ENCODE measurements around the gene PRKG2.

PRKG2 gene

DNA sequence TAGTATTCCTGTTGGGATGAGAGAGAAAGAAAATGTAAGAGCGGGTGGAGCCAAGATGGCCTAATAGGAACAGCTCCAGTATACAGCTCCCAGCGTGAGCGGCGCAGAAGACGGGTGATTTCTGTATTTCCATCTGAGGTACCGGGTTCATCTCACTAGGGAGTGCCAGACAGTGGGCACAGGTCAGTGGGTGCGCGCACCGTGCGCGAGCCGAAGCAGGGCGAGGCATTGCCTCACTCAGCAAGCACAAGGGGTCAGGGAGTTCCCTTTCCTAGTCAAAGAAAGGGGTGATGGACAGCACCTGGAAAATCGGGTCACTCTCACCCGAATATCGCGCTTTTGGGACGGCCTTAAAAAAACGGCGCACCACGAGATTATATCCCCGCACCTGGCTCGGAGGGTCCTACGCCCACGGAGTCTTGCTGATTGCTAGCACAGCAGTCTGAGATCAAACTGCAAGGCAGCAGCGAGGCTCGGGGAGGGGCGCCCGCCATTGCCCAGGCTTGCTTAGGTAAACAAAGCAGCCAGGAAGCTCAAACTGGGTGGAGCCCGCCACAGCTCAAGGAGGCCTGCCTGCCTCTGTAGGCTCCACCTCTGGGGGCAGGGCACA, 61.2 kb downstream of the PRKG2 start:
- DNase-seq: peak in 3 of 5 experiments; percentile 6 to 38 (median 7)

DNA sequence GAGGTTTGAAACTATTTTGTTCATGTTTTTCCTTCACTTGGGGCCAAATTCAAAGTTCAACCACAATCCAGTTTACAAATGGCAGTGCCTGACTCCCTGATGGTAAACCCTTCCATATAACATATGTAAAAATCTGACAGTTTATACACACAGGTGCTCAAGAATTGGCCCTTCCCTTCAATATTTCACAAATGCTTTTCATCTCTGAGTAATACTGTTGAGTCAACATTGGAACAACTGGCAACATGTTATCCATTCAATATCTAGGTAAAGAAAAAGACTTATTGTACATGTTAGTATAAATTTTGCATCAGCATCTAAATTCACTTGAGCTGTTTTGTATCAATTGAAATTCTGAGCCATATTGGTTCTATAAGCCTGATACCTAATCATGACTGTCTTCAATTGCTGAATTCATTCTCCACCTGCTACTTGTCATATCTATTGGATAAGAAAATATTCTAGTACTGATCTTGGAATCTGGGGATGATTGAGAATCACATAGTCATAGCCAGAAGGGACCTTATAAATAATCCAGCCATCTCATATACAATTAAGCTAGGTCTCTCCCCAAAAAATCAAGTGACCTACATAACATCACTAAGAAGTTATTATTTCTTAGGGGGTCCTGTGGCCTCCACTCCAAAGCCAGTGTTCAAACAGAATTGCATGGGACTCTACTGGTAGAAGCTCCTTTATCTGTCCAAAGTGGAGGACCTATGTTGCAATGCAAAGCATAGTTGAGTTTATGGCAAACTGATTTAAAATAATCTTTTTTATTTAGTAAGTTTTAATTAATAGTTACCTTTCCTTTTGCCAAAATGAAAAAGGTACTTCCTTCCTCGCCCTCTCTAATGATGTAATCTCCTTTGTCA, 61.9 kb downstream of the PRKG2 start:
- DNase-seq: no peak

DNA sequence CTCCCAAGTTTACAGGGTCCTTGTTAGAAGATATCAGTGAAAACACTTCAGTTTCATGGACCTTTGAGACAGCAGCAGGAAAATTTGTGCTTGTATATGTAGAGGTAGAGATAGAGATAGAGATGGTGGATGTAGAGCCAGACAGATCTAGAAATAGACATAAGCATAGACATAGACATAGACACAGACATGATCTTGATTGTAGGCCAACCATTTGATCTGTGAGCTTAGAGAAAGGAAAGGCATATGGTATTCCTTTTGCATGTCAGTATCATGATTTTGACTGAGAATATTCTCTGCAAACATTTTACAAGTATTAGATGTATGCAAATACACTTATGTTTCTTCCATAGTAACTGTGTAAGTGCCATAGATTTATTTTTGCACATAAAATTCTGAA, 65.0 kb downstream of the PRKG2 start:
- DNase-seq: no peak

DNA sequence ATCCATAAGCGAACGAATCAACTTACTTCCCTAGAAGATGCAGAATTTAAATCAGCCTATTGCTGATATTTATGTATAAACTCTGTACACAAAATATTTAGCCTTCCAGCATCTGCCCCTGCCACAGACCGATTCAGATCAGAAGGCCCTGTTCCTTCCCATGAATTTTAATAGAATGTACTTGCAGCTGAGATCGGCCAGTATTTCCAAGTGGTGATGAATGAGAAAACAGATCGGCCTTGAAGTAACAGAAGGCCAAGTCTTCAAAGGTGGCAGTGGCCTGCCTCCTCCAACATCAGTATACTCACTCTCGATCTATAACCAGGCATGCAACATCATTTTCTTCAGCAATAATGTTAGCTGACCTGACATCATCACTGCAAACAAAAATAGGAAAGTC, 66.4 kb downstream of the PRKG2 start:
- no peak for DNase-seq

DNA sequence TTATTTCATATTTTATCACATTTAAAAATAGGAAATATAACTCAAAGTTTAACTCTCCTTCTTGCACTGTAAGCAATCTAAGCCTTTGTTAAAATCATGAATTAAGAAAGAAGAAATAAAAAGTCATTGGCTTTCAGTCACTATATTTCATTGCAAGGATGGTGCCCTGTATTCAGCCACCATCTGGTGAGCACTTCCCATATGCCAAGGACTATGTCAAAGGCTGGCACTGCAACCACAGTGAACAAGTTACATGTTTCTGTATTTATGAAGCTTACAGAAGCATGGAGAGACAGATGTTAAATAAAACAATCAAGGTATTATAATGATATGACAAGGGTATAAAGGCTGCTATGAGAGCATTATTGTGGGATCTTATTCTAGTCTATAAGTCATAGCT, 68.6 kb downstream of the PRKG2 start:
- DNase-seq: no peak

DNA sequence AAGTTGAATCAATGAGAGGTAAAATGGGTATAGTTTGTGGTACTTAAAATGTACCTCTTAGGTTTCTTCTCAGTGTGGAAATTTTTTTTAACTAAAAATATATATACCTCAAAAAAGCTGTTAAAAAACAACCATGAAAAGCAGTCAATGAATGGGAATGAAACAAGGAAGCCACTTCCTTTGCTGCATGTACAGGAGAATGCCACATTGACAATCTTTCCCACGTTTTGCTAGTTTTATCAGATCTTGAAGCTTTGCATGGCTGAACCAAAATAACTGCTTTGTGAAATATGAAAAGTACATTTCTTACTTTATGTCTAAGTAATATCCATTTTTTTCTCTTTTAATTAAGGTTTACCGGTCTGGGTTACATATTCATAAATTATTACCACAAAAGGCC, 71.8 kb downstream of the PRKG2 start:
- no peak for DNase-seq

DNA sequence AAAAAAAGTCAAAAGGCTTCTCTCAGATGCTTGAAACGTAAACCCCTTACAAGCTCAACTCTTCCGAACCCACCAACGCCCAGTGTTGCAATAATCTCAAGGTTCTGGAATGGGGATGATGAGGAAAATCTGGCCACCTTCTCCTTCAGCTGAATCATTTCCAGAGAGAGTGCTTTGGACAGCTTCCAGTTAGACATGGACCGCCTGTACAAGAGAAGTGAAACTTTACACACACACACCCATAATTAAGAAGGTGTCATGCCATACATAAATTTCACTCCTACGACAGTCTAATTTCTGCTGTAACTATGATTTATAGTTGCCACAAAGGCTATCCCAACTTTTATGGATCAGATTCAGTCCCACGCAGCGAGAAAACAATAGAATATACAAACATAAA, 72.3 kb downstream of the PRKG2 start:
- no peak for DNase-seq

DNA sequence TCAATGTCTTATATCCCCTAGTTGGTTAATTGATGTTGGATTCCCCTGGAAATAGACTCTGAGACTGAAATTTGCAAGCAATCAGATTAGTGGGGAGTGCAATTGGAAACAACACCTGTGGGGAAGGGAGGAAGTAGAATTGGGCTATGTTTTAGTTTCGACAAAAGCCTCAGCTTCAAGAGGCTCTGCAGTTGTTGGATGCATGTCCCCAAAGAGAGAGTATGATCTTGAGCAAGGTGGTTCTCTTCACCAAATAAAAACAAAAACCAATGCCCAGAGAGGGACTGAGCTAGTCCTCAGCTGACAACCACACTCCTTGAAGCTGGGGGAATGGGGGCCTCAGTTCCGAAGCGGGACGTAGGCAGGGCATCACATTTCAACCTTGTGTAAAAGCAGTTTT, 77.1 kb downstream of the PRKG2 start:
- DNase-seq: no peak

DNA sequence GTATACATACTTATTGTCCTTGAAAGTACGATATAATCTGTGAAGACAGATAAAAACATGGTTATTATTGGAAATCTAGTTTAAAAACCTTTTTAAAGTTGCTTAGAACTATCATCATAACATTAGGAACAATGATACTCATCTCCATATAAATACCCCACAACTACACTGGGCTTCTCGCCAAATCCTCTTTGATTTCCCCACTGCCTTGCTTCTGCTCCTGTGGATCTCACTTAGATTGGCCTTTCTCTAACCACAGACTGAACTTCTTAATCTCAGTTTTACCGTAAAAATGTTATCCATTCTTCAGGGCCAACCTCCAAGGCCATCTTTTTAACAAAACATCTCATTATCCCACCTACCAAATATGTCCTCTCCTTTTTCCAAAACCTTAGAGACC, 77.6 kb downstream of the PRKG2 start:
- DNase-seq: no peak

DNA sequence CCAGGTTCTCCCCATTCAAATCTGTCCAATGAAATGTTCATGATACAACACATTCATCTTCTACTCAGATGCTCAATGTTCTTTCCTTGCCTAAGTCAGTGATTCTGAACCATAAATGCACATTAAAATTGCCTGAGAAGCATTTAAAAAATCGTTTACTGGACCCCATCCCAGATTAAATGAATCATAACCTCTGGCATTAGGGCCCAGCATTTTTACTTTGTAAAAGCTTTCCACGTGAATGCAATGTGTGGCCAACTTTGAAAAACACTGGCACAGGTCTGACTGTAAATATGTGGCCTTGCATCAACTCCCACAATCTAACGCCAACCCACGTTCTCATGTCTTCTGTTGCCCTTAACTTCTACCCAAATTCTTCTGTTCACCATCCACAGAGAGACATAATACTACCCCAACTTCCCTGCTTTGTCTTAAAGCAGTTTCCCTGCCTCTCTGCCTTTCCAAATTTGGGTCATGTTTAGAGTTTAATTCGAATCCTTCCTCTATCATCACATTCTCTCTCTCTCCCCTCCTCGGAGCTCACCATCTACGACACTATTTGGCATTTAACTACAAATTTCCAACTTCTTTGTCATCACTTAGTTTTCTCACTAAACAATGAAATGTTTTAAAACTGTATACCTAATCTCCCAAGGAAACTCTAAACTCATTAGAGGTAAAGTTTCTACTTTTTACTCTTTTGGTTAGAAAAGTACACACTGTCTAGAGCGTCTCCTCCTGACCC, 78.7 kb downstream of the PRKG2 start:
- DNase-seq: no peak

DNA sequence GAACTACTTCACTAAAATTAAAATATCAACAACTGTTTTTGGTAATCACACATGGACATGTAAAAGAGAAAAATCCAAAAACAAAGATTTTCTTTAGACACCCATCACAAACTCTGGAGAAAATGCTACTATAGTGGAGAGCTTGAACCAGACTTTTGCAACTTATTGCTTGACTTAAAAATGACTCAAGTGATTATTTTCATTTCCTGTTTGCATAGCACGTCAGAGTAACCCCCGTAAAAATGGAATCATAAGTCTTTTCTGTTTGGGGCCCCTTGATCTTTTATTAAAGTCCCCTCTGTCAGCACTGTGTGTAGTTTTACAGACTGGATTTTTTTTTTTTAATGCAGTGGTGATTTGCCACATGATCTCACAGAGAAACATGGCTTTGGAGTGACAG, 79.5 kb downstream of the PRKG2 start:
- DNase-seq: no peak

DNA sequence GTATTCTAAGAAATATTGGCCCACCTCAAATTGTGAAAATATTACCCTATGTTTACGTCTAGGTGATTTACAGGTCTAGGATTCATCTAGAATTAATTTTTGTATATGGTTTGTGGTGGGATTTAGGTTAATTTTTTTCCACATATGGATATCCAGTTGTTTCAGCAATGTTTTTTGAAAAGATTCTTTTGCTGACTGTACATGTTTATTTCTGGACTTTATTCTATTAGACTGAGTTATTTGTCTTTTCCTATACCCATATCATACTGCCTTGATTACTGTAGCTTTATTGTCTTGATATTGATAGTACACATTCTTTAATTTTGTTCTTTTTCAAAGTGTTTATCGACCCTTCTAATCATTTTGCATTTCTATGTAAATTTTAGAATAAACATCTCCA, 83.5 kb downstream of the PRKG2 start:
- no peak for DNase-seq

DNA sequence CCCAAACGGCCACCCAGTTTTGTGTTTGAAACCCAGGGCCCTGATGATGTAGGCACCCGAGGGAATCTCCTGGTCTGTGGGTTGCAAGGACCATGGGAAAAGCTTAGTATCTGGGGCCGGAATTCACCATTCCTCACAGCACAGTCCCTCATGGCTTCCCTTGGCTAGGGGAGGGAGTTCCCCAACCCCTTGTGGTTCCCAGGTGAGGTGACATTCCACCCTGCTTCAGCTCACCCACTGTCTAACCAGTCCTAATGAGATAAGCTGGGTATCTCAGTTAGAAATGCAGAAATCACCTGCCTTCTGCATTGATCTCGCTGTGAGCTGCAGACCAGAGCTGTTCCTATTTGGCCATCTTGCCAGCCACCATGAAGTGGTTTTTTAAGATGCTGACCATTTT, 84.0 kb downstream of the PRKG2 start:
- no peak for DNase-seq

DNA sequence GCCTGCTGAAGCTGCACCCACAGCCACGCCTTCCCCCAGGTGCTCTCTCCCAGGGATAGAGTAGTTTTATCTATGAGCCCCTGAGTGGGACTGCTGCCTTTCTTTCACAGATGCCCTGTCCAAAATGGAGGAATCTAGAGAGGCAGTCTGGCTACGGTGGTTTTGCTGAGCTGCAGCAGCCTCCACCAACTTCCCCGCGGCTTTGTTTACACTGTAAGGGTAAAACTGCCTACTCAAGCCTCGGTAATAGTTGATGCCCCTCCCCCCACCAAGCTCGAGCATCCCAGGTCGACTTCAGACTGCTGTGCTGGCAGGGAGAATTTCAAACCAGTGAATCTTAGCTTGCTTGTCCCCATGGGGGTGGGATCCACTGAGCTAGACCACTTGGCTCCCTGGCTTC, 84.5 kb downstream of the PRKG2 start:
- DNase-seq: no peak

DNA sequence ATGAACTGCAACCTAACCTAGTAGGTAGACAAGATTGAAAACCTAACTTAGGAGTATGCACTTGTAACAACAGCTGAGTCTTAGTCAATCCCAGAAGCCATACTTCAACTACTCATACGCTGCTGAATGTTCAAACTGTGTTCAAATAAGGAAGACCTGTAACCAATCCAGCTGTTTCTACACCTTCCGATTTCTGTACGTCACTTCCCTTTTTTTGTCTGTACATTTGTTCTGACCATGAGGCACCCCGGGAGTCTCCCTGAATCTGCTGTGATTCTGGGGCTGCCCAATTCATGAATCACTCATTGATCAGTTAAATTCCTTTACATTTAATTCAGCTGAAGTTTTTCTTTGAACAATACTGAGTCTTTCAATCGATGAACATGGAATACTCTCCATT, 95.0 kb downstream of the PRKG2 start:
- no peak for DNase-seq

DNA sequence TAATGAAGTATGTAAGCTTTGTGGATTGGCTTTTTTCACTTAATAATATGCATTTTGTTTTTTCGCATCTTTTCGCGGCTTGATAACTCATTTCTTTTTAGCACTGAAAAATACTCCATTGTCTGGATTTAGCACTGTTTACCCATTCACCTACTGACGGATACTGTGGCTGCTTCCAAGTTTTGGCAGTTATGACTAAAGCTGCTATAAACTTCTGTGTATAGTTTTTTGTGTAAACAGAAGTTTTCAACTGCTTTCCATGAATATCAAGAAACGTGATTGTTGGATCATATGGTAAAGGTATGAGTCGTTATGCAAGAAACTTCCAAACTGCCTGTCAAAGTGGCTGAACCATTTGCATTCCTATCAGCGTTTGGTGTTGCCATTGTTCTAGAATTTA, 96.9 kb downstream of the PRKG2 start:
- DNase-seq: no peak

DNA sequence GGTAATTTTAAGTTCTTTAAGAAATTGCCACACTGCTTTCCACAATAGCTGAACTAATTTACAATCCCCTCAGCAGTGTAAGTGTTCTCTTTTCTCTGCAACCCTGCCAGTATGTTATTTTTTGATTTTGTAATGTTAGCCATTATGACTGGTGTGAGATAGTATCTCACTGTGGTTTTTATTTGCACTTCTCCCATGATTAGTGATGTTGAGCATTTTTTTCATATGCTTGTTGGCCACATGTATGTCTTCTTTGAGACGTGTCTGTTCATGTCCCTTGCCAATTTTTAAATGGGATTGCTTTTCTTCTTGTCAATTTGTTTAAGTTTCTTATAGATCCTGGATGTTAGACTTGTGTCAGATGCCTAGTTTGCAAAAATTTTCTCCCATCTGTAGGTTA, 98.5 kb downstream of the PRKG2 start:
- DNase-seq: peak in 1 of 5 experiments; percentile 1

DNA sequence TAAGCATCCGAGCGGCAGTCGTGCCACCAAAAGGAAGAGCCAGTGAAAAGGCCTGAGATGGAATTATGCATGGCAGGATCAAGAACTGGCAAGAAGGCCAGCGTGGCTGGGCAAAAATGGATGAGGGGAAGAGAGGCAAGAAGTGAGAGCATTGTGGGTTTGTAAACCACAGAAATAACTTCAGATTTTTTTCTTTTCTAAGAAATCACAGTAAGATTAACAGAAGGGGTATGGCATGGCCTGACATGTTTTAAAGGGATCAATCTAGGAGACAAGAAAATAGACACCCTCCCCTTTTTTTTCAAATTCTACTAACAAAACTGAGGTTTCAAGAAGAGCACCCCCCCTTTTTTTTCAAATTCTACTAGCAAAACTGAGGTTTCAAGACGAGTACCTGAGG, 102.0 kb downstream of the PRKG2 start:
- DNase-seq: no peak

DNA sequence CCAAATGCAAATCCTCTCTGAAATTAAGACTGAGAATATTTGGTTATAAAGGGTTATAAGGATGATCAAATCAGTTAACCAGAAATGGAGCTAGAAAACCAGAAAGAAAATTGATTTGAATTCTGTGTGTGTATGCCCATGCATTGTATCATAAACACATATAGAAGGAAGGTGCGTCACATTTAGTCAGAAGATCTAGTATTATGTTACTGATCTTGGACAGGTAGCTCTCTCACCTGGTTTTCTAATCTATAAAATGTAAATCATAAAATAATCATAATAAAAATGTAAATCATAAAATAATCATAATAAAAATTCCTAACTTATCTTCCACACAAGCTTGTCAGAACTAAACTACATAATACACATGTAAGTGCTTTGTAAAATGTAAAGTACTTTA, 105.7 kb downstream of the PRKG2 start:
- DNase-seq: no peak

DNA sequence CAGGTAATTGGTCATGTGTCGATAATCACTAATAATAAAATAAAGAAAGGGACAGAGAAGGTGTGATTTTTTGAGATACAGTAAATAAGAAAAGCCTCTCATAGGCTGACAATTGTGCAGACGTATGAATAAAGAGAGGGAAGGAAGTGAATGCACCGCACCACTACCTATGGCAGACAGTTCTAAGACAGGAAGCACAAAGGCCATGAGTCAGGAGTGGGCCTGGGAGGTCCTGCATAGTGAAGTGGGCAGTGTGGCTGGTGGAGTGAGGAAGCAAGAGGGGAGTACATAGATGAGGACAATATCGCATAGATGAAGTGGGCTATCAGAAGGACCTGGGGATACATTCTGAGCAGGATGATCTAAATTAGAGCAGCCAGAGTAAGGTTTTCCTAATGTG, 108.9 kb downstream of the PRKG2 start:
- DNase-seq: no peak

DNA sequence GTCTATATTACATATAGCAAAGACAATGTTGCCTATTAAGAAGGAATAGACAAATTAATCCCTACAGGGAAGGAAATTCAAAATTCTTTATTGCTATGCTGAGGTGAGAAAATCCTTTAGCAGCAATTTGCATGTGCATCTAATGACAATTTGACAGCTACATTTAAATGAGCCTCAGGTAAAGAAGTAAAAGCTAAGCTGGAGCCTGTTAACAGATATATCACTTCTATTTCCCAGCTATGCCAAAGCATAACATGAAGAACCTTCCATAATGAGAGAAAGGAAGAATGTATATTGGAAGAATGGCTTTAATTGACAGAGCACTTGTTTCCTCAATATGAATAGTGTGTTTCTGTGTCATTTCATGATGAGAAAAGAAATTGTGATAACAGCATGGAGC, 112.9 kb downstream of the PRKG2 start:
- no peak for DNase-seq

DNA sequence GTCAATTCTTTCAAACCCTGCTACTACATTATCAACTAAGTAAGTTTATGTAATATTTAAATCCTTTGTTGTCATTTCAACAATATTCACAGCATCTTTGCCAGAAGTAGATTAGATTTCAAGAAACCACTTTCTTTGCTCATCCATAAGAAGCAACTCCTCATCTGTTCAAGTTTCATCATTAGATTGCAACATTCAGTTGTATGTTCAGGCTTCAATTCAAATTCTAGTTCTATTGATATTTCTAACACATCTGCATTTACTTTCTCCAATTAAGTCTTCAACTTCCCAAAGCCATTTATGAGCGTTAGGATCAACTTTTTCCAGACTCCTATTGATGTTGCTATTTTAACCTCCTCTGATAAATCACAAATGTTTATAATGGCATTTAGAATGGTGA, 118.5 kb downstream of the PRKG2 start:
- no peak for DNase-seq

DNA sequence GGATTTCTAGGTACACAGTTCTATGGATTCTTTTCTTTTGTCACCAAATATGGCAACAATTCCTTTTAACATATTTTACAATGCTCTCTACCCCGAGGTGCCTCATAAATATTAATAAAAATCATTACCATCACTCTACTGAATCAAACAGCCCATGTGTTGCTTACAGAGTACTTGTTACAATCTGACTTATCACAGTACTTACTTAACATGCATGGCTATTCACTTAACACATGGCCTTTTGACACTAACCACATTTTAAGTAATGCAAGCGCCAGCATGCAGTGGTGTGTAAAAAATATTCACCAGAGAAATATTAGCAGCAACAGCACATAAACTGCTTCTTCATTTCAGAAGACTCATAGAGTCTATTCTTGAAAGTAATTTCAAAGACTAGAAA, 119.6 kb downstream of the PRKG2 start:
- DNase-seq: no peak

Measured in T-helper 2 cell (primary cell).